ENCODE measurements around the gene GLE1.

The GLE1 gene

GRCh38 chr9:128481561-128481960 lies 23.0 kb upstream of the GLE1 start:
- Histone ChIP-seq H3K4me1 (ENCODE audit: control insufficient read depth, insufficient read depth, low read length) (no peaks in the 10 kb centered on the region), H3K36me3 (ENCODE audit: control insufficient read depth in 2 of 2, insufficient read depth in 1 of 2, low read length in 2 of 2) (peaks cover 35 to 79% of the 10 kb centered on the region in 2 experiments), H3K9me3 (ENCODE audit: control insufficient read depth, insufficient read depth, low read depth, low read length) (no peaks in the 10 kb centered on the region), H3K27ac (ENCODE audit: extremely low read depth, low read depth, low read length) (no peak overlapping the region), H3K4me3 (ENCODE audit: low read depth, low read length) (no peak overlapping the region)
- TF ChIP-seq ZSCAN23 (tag by site-specific recombination; IDR thresholded peaks at IDR 0.05), result no peak
- TF ChIP-seq ZSCAN18 (tag by site-specific recombination; IDR thresholded peaks at IDR 0.05), result no peak
- POLR2A ChIA-PET, result no interaction called here
- CTCF ChIA-PET, result no interaction called here

- H3K4me1 ChIP-seq (ENCODE audit: control insufficient read depth, insufficient read depth, low read length), result no peaks in the 10 kb centered on the region
- H3K4me3 ChIP-seq (ENCODE audit: low read depth, low read length), result no peak overlapping the region
- no peaks in the 10 kb centered on the region for H3K9me3 ChIP-seq (ENCODE audit: control insufficient read depth, insufficient read depth, low read depth, low read length)
- no peak overlapping the region for H3K27ac ChIP-seq (ENCODE audit: extremely low read depth, low read depth, low read length)
- TF ChIP-seq ZSCAN4 (tag by site-specific recombination; IDR thresholded peaks at IDR 0.05) (no peak), ZNF518A (tag by site-specific recombination; conservative IDR thresholded peaks at IDR 0.05; ENCODE audit: low read depth) (no peak), CTCF (tag by site-specific recombination; IDR thresholded peaks at IDR 0.05) (no peak), ZNF121 (tag by site-specific recombination; IDR thresholded peaks at IDR 0.05) (no peak), ZNF202 (tag by site-specific recombination; IDR thresholded peaks at IDR 0.05; ENCODE audit: borderline replicate concordance) (no peak)
- H3K36me3 ChIP-seq (ENCODE audit: control insufficient read depth in 2 of 2, insufficient read depth in 1 of 2, low read length in 2 of 2), result peaks cover 32 to 85% of the 10 kb centered on the region in 2 experiments
- POLR2A ChIA-PET, result interaction anchor here (0.6 to 0.7 kb wide), 3 partner anchors 39 to 169 kb away, joined by 4 to 6 read pairs (median 5); no protein-coding TSS in a partner anchor
- CTCF ChIA-PET, result no interaction called here
Observed at GRCh38 chr9:128482186-128482585, 22.3 kb upstream of the GLE1 start.

GRCh38 chr9:128484686-128485413 lies 19.7 kb upstream of the GLE1 start:
- Histone ChIP-seq H3K4me3 (ENCODE audit: low read depth, low read length) (no peak overlapping the region), H3K9me3 (ENCODE audit: control insufficient read depth, insufficient read depth, low read depth, low read length) (no peaks in the 10 kb centered on the region), H3K36me3 (ENCODE audit: control insufficient read depth in 2 of 2, insufficient read depth in 1 of 2, low read length in 2 of 2) (peaks cover 29 to 93% of the 10 kb centered on the region in 2 experiments), H3K4me1 (ENCODE audit: control insufficient read depth, insufficient read depth, low read length) (no peaks in the 10 kb centered on the region), H3K27ac (ENCODE audit: extremely low read depth, low read depth, low read length) (no peak overlapping the region)
- POLR2A ChIA-PET, result interaction anchor here (0.8 kb wide), 1 partner anchor 67 kb away, joined by 4 read pairs; the partner anchor contains the start of gene SPTAN1
- CTCF ChIA-PET, result interaction anchor here (0.8 to 1.5 kb wide), 3 partner anchors 10 to 46 kb away, joined by 3 to 5 read pairs (median 4); no protein-coding TSS in a partner anchor
- TF ChIP-seq ZBTB20 (tag by site-specific recombination; IDR thresholded peaks at IDR 0.05), result no peak
- TF ChIP-seq EGR2 (tag by site-specific recombination; IDR thresholded peaks at IDR 0.05; ENCODE audit: low read depth), result no peak

Measured in HEK293 (cell line).